OCI-LY7 (cell line): ENCODE results near the gene PHOSPHO2. TPM values are rescaled to one million over a fixed set of nuclear protein-coding genes. Genes with fewer than 3 reads are reported as not detected.

Experiments used
- BruUV-seq: library from RNA; stranded (reverse); fragments of 400-500 nt; replicated peaks from 2 replicates; lab custom pipeline; 2021; lab: Mats Ljungman, UMichigan
- CTCF ChIA-PET: fragments of 300-600 bp; sonication (Branson Sonifier 250); formaldehyde crosslinking; loops from one replicate; lab custom pipeline; 2022; ENCODE audit warnings: antibody characterized with exemption; ENCODE audit not compliant: unreplicated experiment; lab: Charles Lee
- POLR2A ChIA-PET: fragments of 300-600 bp; sonication (Branson Sonifier 250); formaldehyde crosslinking; loops from one replicate; lab custom pipeline; 2022; ENCODE audit warnings: antibody characterized with exemption; lab: Charles Lee
- DNase-seq: peaks from one replicate; pipeline ENCODE4 v3.0.0-alpha.2; 2015; ENCODE audit warnings: low spot score
- H2AFZ ChIP-seq: fragments of 200-600 bp; sonication (generic), shearing (Covaris generic); 2 replicates; pipeline ENCODE4 v1.6.1; 2014; ENCODE audit warnings: mild to moderate bottlenecking, antibody characterized with exemption, low read length, moderate library complexity
- H3K27ac ChIP-seq: fragments of 200-600 bp; sonication (generic); 2 replicates; pipeline ENCODE4 v1.5.1; 2014; ENCODE audit warnings: mixed run types, low read depth, mild to moderate bottlenecking, moderate library complexity, low read length, inconsistent platforms; ENCODE audit not compliant: poor library complexity, severe bottlenecking
- H3K36me3 ChIP-seq: fragments of 200-600 bp; sonication (generic); 2 replicates; pipeline ENCODE4 v1.6.1; 2014; ENCODE audit warnings: mild to moderate bottlenecking, antibody characterized with exemption, low read length, moderate library complexity, mixed read lengths; ENCODE audit not compliant: insufficient read depth
- H3K4me1 ChIP-seq: fragments of 200-600 bp; sonication (generic); 2 replicates; pipeline ENCODE4 v1.5.1; 2014; ENCODE audit warnings: mild to moderate bottlenecking, low read length; ENCODE audit not compliant: insufficient read depth, poor library complexity, severe bottlenecking
- H3K4me2 ChIP-seq: fragments of 200-600 bp; sonication (generic); 2 replicates; pipeline ENCODE4 v1.6.1; 2014; ENCODE audit warnings: mild to moderate bottlenecking, low read length
- H3K4me3 ChIP-seq: fragments of 200-600 bp; sonication (generic); 2 replicates; pipeline ENCODE4 v1.5.1; 2014; ENCODE audit warnings: mild to moderate bottlenecking, low read depth, low read length; ENCODE audit not compliant: poor library complexity, severe bottlenecking
- H3K79me2 ChIP-seq: fragments of 200-600 bp; sonication (generic); 2 replicates; pipeline ENCODE4 v1.6.1; 2016; ENCODE audit warnings: low read depth, mild to moderate bottlenecking, low read length, moderate library complexity, mixed read lengths; ENCODE audit not compliant: insufficient read depth
- H3K9me2 ChIP-seq: fragments of 200-600 bp; sonication (generic); 2 replicates; pipeline ENCODE4 v1.6.1; 2016; ENCODE audit warnings: mild to moderate bottlenecking, low read length, mixed read lengths; ENCODE audit not compliant: insufficient read depth
- H3K9me3 ChIP-seq: fragments of 200-600 bp; sonication (generic); 2 replicates; pipeline ENCODE4 v1.6.1; 2014; ENCODE audit warnings: mild to moderate bottlenecking, mixed run types, low read length, mixed read lengths
- H4K20me1 ChIP-seq: fragments of 200-600 bp; sonication (generic); 2 replicates; pipeline ENCODE4 v1.6.1; 2014; ENCODE audit warnings: mild to moderate bottlenecking, antibody characterized with exemption, low read length, moderate library complexity, mixed read lengths; ENCODE audit not compliant: insufficient read depth
- CTCF ChIP-seq: fragments of 200-600 bp; sonication (generic); conservative IDR thresholded peaks from 2 replicates; pipeline ENCODE4 v1.5.1; 2014; ENCODE audit warnings: mild to moderate bottlenecking, antibody characterized with exemption, low read length, moderate library complexity, mixed read lengths
- EZH2phosphoT487 ChIP-seq: fragments of 200-600 bp; sonication (generic); IDR thresholded peaks from 2 replicates; pipeline ENCODE4 v1.6.1; 2018; ENCODE audit warnings: low read depth, borderline replicate concordance, mild to moderate bottlenecking, mixed run types, antibody characterized with exemption, low read length, moderate library complexity, mixed read lengths
- intact Hi-C: fragments of 100-400 bp; cut with micrococcal nuclease; formaldehyde crosslinking; loops from one replicate; pipeline ENCODE4 v1.10.0; 2022; ENCODE audit not compliant: unreplicated experiment
- total RNA-seq, 2 experiments: library from RNA; depleted of rRNA in 1 of 2; stranded (reverse); fragments of >200 nt in 1 of 2; shearing (Covaris generic) in 1 of 2; gene quantifications; 2 replicates each; pipeline ENCODE4 v1.2.3, GENCODE V29; 2014 to 2022

The PHOSPHO2 gene
- total RNA-seq, 2 experiments from 2014 or later: 2.8 to 2.9 TPM

GRCh38 chr2:169718930-169719504 lies 24.7 kb downstream of the PHOSPHO2 start:
- BruUV-seq: no TSS peak
- Histone ChIP-seq H3K4me1 (no peaks in the 10 kb centered on the region), H3K36me3 (no peaks in the 10 kb centered on the region), H3K9me3 (no peaks in the 10 kb centered on the region), H2AFZ (no peak overlapping the region), H3K4me3 (no peak overlapping the region), H3K79me2 (no peaks in the 10 kb centered on the region), H4K20me1 (no peaks in the 10 kb centered on the region), H3K4me2 (no peak overlapping the region), H3K27ac (no peak overlapping the region), H3K9me2 (no peaks in the 10 kb centered on the region)
- no peak for DNase-seq
- TF ChIP-seq CTCF (no peak), EZH2phosphoT487 (no peak)
- CTCF ChIA-PET: no interaction called here
- POLR2A ChIA-PET: no interaction called here
- intact Hi-C loops: no loop called here

GRCh38 chr2:169721016-169721415 lies 26.7 kb downstream of the PHOSPHO2 start:
- no TSS peak for BruUV-seq
- Histone ChIP-seq H3K36me3 (no peaks in the 10 kb centered on the region), H3K79me2 (no peaks in the 10 kb centered on the region), H3K4me3 (no peak overlapping the region), H3K4me1 (no peaks in the 10 kb centered on the region), H4K20me1 (no peaks in the 10 kb centered on the region), H3K9me2 (no peaks in the 10 kb centered on the region), H3K4me2 (no peak overlapping the region), H2AFZ (no peak overlapping the region), H3K9me3 (no peaks in the 10 kb centered on the region), H3K27ac (no peak overlapping the region)
- POLR2A ChIA-PET: interaction anchor here (0.7 kb wide), 1 partner anchor 29 kb away, joined by 4 read pairs; no protein-coding TSS in a partner anchor
- DNase-seq: no peak
- TF ChIP-seq CTCF (no peak), EZH2phosphoT487 (no peak)
- intact Hi-C loops: no loop called here
- CTCF ChIA-PET: no interaction called here

GRCh38 chr2:169727065-169727464 lies 32.8 kb downstream of the PHOSPHO2 start:
- Histone ChIP-seq H3K27ac (no peak overlapping the region), H3K79me2 (no peaks in the 10 kb centered on the region), H3K4me1 (no peaks in the 10 kb centered on the region), H3K36me3 (no peaks in the 10 kb centered on the region), H4K20me1 (no peaks in the 10 kb centered on the region), H3K4me3 (no peak overlapping the region), H3K9me3 (no peaks in the 10 kb centered on the region), H2AFZ (no peak overlapping the region), H3K4me2 (no peak overlapping the region), H3K9me2 (no peaks in the 10 kb centered on the region)
- CTCF ChIA-PET: no interaction called here
- POLR2A ChIA-PET: interaction anchor here (0.6 kb wide), 1 partner anchor 192 kb away, joined by 3 read pairs; no protein-coding TSS in a partner anchor
- no TSS peak for BruUV-seq
- no peak for TF ChIP-seq CTCF
- intact Hi-C loops: no loop called here
- no peak for DNase-seq
